ENCODE data around the gene PDZD4. TPM values are rescaled to one million over a fixed set of nuclear protein-coding genes. Genes with fewer than 3 reads are reported as not detected.

Gene PDZD4
- total and polyA plus RNA-seq, 3 experiments from 2014 or later, result 1.3 to 2.3 (median 2.1) TPM

DNA sequence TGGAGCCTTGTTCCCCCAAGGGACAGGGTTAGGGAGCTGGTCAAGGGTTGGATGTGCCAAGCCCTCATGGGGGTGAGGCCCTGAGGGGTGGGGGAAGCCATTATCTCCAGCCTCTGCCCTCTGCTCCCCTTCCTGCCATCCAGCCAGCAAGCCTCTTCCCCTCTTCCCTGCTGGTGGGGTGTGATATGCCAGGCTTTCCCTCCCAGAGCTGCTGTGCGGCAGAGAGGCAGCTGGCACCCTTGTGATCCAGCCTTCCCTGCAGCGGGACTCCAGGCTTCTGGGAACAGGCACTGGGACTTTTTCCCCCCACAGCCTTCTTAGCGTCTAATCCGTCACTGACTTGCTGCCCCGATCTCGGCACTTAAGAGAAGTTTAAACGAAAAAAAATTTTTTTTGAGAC is 29.6 kb downstream of the PDZD4 start:
- no peak overlapping the region for H3K27ac ChIP-seq (ENCODE audit: low read depth, low read length)
- H3K36me3 ChIP-seq (ENCODE audit: insufficient read depth, low read length), result no peaks in the 10 kb centered on the region
- H3K4me1 ChIP-seq (ENCODE audit: insufficient read depth, low read length), result peaks cover 5% of the 10 kb centered on the region
- DNase-seq, result no peak
- H3K4me3 ChIP-seq (ENCODE audit: low read length), result no peak overlapping the region
- POLR2A ChIA-PET, result interaction anchor here (0.7 kb wide), 1 partner anchor 162 kb away, joined by 3 read pairs; no protein-coding TSS in a partner anchor
- CTCF ChIA-PET, result interaction anchor here (0.9 kb wide), 1 partner anchor 127 kb away, joined by 3 read pairs; no protein-coding TSS in a partner anchor
- H3K27ac Mint-ChIP-seq, result no peak overlapping the region
- no peaks in the 10 kb centered on the region for H3K27me3 ChIP-seq (ENCODE audit: insufficient read depth, low read length, poor library complexity, severe bottlenecking)
- H3K9me3 Mint-ChIP-seq, result no peaks in the 10 kb centered on the region
- no peaks in the 10 kb centered on the region for H3K9me3 ChIP-seq (ENCODE audit: low read length)
- peaks cover 10 to 16% (median 13%) of the 10 kb centered on the region in 3 donors for H3K4me1 Mint-ChIP-seq
- H3K4me3 Mint-ChIP-seq, result no peak overlapping the region
- H3K36me3 Mint-ChIP-seq, result peaks cover 0 to 29% (median 0%) of the 10 kb centered on the region in 3 donors
- H3K27me3 Mint-ChIP-seq, result peaks cover 0 to 7% of the 10 kb centered on the region in 2 donors

DNA sequence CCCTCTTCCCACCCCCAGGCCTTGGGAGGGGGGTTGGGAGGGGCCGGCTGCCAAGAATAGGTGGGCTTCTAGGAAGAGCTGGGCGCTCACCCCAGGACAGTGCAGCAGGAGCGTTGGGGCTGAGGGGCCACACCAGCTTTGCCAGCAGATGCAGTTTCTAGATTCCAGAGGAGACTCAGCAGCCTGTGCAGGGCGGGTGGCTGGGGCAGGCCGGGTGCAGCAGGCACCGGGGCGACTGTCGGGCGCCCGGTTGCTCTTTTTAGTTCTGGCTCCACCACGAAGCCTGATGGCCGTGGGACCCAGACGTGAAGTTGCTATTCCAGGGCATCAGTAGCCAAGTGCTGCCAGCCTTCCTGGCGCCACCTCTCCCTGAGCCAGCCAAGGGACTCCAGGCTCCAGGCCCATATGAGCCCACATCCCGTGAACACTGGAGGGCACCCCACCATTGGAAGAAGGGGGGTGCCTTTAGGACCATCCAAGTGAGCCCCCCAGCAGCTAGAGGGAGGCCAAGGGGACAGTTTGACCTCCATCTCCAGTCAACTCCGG is 30.1 kb downstream of the PDZD4 start:
- no peaks in the 10 kb centered on the region for H3K36me3 ChIP-seq (ENCODE audit: insufficient read depth, low read length)
- H3K9me3 ChIP-seq (ENCODE audit: low read length), result no peaks in the 10 kb centered on the region
- Mint-ChIP-seq H3K9me3 (no peaks in the 10 kb centered on the region), H3K4me3 (no peak overlapping the region), H3K4me1 (peaks cover 13 to 19% (median 16%) of the 10 kb centered on the region in 3 donors), H3K27ac (no peak overlapping the region), H3K27me3 (peaks cover 0 to 7% of the 10 kb centered on the region in 2 donors), H3K36me3 (peaks cover 0 to 29% (median 0%) of the 10 kb centered on the region in 3 donors)
- H3K27ac ChIP-seq (ENCODE audit: low read depth, low read length), result no peak overlapping the region
- H3K4me3 ChIP-seq (ENCODE audit: low read length), result no peak overlapping the region
- ChIA-PET CTCF (interaction anchor here (0.9 kb wide), 1 partner anchor 127 kb away, joined by 3 read pairs; no protein-coding TSS in a partner anchor), POLR2A (interaction anchor here (0.7 kb wide), 1 partner anchor 162 kb away, joined by 3 read pairs; no protein-coding TSS in a partner anchor)
- no peaks in the 10 kb centered on the region for H3K27me3 ChIP-seq (ENCODE audit: insufficient read depth, low read length, poor library complexity, severe bottlenecking)
- DNase-seq, result no peak
- peaks cover 10% of the 10 kb centered on the region for H3K4me1 ChIP-seq (ENCODE audit: insufficient read depth, low read length)

DNA sequence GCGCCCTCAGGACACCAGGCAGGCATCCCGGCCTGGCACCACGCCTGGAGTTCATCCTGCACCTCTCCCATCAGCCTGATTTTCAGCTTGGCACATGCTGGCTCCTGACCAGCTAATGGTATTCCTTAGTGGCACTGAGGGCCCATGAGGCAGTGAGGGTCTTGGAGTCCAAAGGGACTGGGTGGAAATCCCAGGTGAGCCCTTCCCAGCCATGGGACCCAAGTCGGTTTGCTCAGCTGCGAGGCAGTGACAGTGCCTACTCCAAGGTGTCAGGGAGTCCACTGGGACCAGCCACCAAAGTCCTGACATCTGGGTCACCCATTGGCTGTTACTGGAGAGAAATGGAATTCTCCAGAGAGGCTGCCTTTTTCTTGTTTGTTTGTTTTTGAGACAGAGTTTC is 31.0 kb downstream of the PDZD4 start:
- Mint-ChIP-seq H3K27ac (peak overlapping the region in 2 of 8 donors; percentile 22 to 80), H3K36me3 (peaks cover 0 to 33% (median 0%) of the 10 kb centered on the region in 3 donors), H3K4me3 (peak overlapping the region in 1 of 7 donors; percentile 42), H3K27me3 (peaks cover 0 to 9% of the 10 kb centered on the region in 2 donors), H3K9me3 (no peaks in the 10 kb centered on the region), H3K4me1 (peaks cover 16 to 22% (median 16%) of the 10 kb centered on the region in 3 donors)
- Histone ChIP-seq H3K9me3 (ENCODE audit: low read length) (no peaks in the 10 kb centered on the region), H3K27me3 (ENCODE audit: insufficient read depth, low read length, poor library complexity, severe bottlenecking) (no peaks in the 10 kb centered on the region), H3K36me3 (ENCODE audit: insufficient read depth, low read length) (no peaks in the 10 kb centered on the region), H3K4me3 (ENCODE audit: low read length) (no peak overlapping the region), H3K27ac (ENCODE audit: low read depth, low read length) (no peak overlapping the region), H3K4me1 (ENCODE audit: insufficient read depth, low read length) (peaks cover 10% of the 10 kb centered on the region)
- CTCF ChIA-PET, result no interaction called here
- no peak for DNase-seq
- POLR2A ChIA-PET, result no interaction called here

DNA sequence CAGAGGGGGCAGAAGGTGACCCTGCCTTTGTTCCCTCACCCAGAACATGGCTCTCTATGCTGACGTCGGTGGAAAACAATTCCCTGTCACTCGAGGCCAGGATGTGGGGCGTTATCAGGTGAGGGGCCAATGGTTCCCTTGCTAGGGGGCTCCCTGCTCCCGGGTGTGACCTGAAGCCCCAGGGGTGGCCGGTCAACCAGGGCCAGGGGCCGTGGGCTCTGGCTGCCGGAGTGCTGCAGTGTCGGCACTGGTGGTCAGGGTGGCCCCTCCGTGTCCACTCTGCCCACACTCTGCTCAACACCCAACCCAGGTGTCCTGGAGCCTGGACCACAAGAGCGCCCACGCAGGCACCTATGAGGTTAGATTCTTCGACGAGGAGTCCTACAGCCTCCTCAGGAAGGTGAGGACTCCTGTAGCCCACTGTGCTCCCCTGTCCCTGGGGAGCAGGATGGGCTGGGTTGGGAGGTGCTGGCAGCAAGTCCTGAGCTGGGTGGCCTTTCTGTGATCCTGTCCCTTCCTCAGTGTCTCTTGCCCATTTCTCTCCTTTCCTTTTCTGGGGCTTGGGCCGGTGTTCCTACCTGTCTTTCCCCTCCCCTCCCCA is 32.8 kb downstream of the PDZD4 start:
- no peak for DNase-seq
- ChIA-PET CTCF (no interaction called here), POLR2A (no interaction called here)
- H3K4me1 Mint-ChIP-seq, result peaks cover 24 to 31% (median 26%) of the 10 kb centered on the region in 3 donors
- Histone ChIP-seq H3K9me3 (ENCODE audit: low read length) (no peaks in the 10 kb centered on the region), H3K27me3 (ENCODE audit: insufficient read depth, low read length, poor library complexity, severe bottlenecking) (no peaks in the 10 kb centered on the region), H3K4me1 (ENCODE audit: insufficient read depth, low read length) (peaks cover 19% of the 10 kb centered on the region), H3K27ac (ENCODE audit: low read depth, low read length) (no peak overlapping the region), H3K4me3 (ENCODE audit: low read length) (no peak overlapping the region), H3K36me3 (ENCODE audit: insufficient read depth, low read length) (no peaks in the 10 kb centered on the region)
- H3K27me3 Mint-ChIP-seq, result peaks cover 0 to 9% of the 10 kb centered on the region in 2 donors
- H3K36me3 Mint-ChIP-seq, result peaks cover 0 to 38% (median 0%) of the 10 kb centered on the region in 3 donors
- no peaks in the 10 kb centered on the region for H3K9me3 Mint-ChIP-seq
- H3K4me3 Mint-ChIP-seq, result peak overlapping the region in 1 of 7 donors; percentile 73
- no peak overlapping the region for H3K27ac Mint-ChIP-seq

DNA sequence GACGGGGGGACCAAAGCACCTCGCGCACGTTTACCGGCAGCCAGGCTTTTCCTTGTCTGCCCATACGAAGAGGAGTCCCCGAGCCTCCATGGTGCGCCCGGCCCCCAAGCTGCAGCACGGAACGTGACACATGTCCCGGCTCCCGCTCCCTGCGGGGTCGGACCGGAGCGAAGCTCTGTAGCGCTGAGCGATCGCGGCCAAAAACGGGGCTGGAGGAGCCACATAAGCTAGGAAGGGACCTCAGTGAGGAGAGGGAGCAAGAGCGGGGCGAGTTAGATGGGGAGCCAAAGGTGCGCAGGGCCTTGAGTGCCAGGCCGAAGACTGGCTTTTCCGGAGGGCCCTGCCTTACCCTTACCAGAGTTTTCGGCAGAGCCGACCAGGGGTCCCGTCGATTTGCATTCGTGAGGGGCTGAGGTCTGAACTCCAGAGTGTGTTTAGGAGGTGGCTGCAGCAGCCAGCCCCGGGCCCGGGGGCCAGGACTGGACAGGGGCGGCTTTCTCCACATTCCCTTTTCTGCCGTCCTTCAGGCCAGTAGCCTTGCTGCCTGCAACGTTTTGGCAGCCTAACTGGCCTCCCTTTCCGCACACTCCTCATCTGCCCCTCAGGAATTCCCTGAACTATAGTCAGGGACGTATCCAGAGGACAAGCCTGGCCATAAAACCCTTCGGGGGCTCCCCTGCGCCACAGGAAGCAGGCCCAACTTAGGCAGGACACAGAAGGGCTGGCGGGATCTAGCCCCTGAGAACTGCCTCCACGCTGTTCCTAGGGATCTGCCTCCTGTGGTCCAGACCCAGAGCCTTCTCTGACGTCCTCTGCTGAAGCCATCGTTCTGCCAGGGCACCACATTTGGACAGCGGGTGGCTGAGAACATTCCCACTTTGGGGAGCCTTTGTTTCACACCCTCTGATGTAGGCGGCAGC is 35.2 kb downstream of the PDZD4 start:
- Histone ChIP-seq H3K27ac (ENCODE audit: low read depth, low read length) (peak overlapping the region; percentile 90), H3K36me3 (ENCODE audit: insufficient read depth, low read length) (no peaks in the 10 kb centered on the region), H3K27me3 (ENCODE audit: insufficient read depth, low read length, poor library complexity, severe bottlenecking) (no peaks in the 10 kb centered on the region), H3K9me3 (ENCODE audit: low read length) (no peaks in the 10 kb centered on the region), H3K4me1 (ENCODE audit: insufficient read depth, low read length) (peaks cover 20% of the 10 kb centered on the region), H3K4me3 (ENCODE audit: low read length) (peak overlapping the region; percentile 59)
- Mint-ChIP-seq H3K4me3 (peak overlapping the region; percentile 88 to 96 (median 92)), H3K36me3 (peaks cover 0 to 45% (median 0%) of the 10 kb centered on the region in 3 donors), H3K27me3 (peaks cover 0 to 7% of the 10 kb centered on the region in 2 donors), H3K9me3 (no peaks in the 10 kb centered on the region), H3K27ac (peak overlapping the region; percentile 61 to 98 (median 90)), H3K4me1 (peaks cover 26 to 35% (median 30%) of the 10 kb centered on the region in 3 donors)
- ChIA-PET CTCF (interaction anchor here (0.9 to 1.8 kb wide), 2 partner anchors 130 to 153 kb away, joined by 3 to 7 read pairs; partner anchors contain the start of gene ARHGAP4), POLR2A (interaction anchor here (0.9 to 1.4 kb wide), 6 partner anchors 112 to 173 kb away, joined by 3 to 6 read pairs (median 6); no protein-coding TSS in a partner anchor)
- peak in 1 of 5 donors; percentile 57 for DNase-seq

DNA sequence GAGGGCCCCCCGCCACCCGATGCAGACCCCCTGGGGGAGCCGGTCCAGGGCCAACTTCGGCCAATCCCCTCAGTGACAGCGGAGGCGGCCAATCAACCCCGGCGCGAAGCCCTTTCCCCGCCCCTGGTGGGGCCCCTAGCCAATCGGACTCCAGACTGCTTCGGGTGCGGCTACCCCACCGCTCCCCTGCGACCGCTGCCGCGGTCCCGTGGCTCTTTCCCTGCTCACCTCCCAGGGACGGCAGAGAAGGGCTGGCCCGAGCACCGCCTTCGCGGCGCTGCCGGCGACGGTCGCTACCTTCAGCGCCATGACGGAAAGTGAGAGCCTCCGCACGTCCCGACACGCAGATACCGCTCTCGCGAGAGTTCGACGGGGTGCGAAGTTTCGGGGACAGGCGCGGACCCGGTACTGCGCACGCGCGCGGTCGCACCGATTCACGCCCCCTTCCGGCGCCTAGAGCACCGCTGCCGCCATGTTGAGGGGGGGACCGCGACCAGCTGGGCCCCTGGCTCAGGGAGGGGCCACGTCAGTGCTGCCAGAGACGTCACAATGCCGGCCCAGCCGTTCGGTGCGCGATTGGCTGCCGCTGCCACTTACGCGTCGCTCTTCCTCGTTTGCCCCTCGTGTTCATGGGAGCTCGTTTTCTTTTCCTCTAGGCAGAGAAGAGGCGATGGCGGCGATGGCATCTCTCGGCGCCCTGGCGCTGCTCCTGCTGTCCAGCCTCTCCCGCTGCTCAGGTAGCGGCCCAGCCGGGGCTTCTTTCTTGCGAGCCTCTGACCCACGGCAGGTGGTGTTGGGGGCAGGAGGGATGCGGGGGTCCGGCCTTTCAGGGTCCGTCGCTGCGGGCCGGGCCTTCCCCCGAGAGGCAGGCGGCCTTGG is 36.1 kb downstream of the PDZD4 start, which contains the start of the genes IDH3G and SSR4:
Gene IDH3G, minus strand, starts transcription at position 358 of the 879 bp plus-strand sequence. Its CDS starts 49 bp downstream, at position 309.
Gene SSR4, plus strand, starts transcription at position 651 of the 879 bp plus-strand sequence. Its CDS starts 20 bp downstream, at position 671.
- peak; percentile 86 to 97 (median 94) for DNase-seq
- peak within 1 kb of the TSS; percentile 88 to 96 (median 92) for H3K4me3 Mint-ChIP-seq
- Histone ChIP-seq H3K4me1 (ENCODE audit: insufficient read depth, low read length) (peaks cover 20% of the 10 kb centered on the region), H3K4me3 (ENCODE audit: low read length) (peak within 1 kb of the TSS; percentile 66), H3K9me3 (ENCODE audit: low read length) (no peaks in the 10 kb centered on the region), H3K36me3 (ENCODE audit: insufficient read depth, low read length) (no peaks in the 10 kb centered on the region), H3K27ac (ENCODE audit: low read depth, low read length) (peak within 1 kb of the TSS; percentile 90), H3K27me3 (ENCODE audit: insufficient read depth, low read length, poor library complexity, severe bottlenecking) (no peaks in the 10 kb centered on the region)
- ChIA-PET CTCF (interaction anchor here (0.9 to 1.8 kb wide), 2 partner anchors 131 to 154 kb away, joined by 3 to 7 read pairs; partner anchors contain the start of gene ARHGAP4), POLR2A (interaction anchor here (0.9 to 1.4 kb wide), 6 partner anchors 113 to 174 kb away, joined by 3 to 6 read pairs (median 6); no protein-coding TSS in a partner anchor)
- no peaks in the 10 kb centered on the region for H3K9me3 Mint-ChIP-seq
- H3K27ac Mint-ChIP-seq, result peak within 1 kb of the TSS; percentile 88 to 98 (median 92)
- peaks cover 26 to 35% (median 30%) of the 10 kb centered on the region in 3 donors for H3K4me1 Mint-ChIP-seq
- H3K36me3 Mint-ChIP-seq, result peaks cover 0 to 50% (median 0%) of the 10 kb centered on the region in 3 donors
- peaks cover 0 to 7% of the 10 kb centered on the region in 2 donors for H3K27me3 Mint-ChIP-seq

Measured in CD8-positive, alpha-beta memory T cell (primary cell).